ENCODE measurements around the gene TXLNB. TPM values are rescaled to one million over a fixed set of nuclear protein-coding genes. Genes with fewer than 3 reads are reported as not detected.
A peak's percentile ranks its signal among the peaks of the same experiment; 100 is the strongest.

TXLNB gene
- total and polyA plus RNA-seq, 2 of the 13 experiments (the other 11 are each of a cell fraction or from before 2014, with no cell fraction given) = not detected

GRCh38 chr6:139308936-139309603 is 17.3 kb upstream of the TXLNB start (continued):
- TF ChIP-seq TCF12 (IDR thresholded peaks at IDR 0.05) = no peak
- no peak for TF ChIP-seq TCF12 (CRISPR knock-in tag; IDR thresholded peaks at IDR 0.05)
- no peak for TF ChIP-seq ONECUT2 (CRISPR knock-in tag; IDR thresholded peaks at IDR 0.05)
- no peak for TF ChIP-seq ZNF609 (CRISPR knock-in tag; IDR thresholded peaks at IDR 0.05; ENCODE audit: borderline replicate concordance)
- no peak for TF ChIP-seq SUZ12 (IDR thresholded peaks at IDR 0.05; ENCODE audit: low read depth, low read length)
- peak; percentile 86; the same call in 1 of the 2 replicates for TF ChIP-seq TGIF2 (CRISPR knock-in tag; IDR thresholded peaks at IDR 0.05)
- no peak for TF ChIP-seq SIN3B (IDR thresholded peaks at IDR 0.05; ENCODE audit: low read length)
- no peak for TF ChIP-seq DNMT1 (CRISPR knock-in tag; IDR thresholded peaks at IDR 0.05)
- no peak; the same call in 1 of the 2 replicates for TF ChIP-seq SRY (CRISPR knock-in tag; IDR thresholded peaks at IDR 0.05)
- TF ChIP-seq ZNF326 (CRISPR knock-in tag; IDR thresholded peaks at IDR 0.05; ENCODE audit: borderline replicate concordance) = no peak
- TF ChIP-seq ZNF30 (CRISPR knock-in tag; IDR thresholded peaks at IDR 0.05) = no peak
- TF ChIP-seq HDAC1 (CRISPR knock-in tag; IDR thresholded peaks at IDR 0.05) = 0 out of 2 replicates have a peak, but pooled peaks have one; percentile 51
- TF ChIP-seq PLRG1 (conservative IDR thresholded peaks at IDR 0.05) = no peak
- no peak for TF ChIP-seq TOE1 (CRISPR knock-in tag; IDR thresholded peaks at IDR 0.05)
- TF ChIP-seq ZBTB4 (CRISPR knock-in tag; IDR thresholded peaks at IDR 0.05; ENCODE audit: borderline replicate concordance) = no peak
- no peak for TF ChIP-seq ZNF510 (CRISPR knock-in tag; IDR thresholded peaks at IDR 0.05; ENCODE audit: low read depth)
- no peak for TF ChIP-seq EZH2 (conservative IDR thresholded peaks at IDR 0.05; ENCODE audit: low read depth, low read length)
- TF ChIP-seq NFE2L1 (CRISPR knock-in tag; IDR thresholded peaks at IDR 0.05; ENCODE audit: borderline replicate concordance) = no peak
- TF ChIP-seq SMARCE1 (IDR thresholded peaks at IDR 0.05; ENCODE audit: borderline replicate concordance) = no peak
- no peak for TF ChIP-seq CHCHD3 (CRISPR knock-in tag; IDR thresholded peaks at IDR 0.05)
- no peak for TF ChIP-seq SMAD9 (CRISPR knock-in tag; IDR thresholded peaks at IDR 0.05)
- no peak for TF ChIP-seq ZNF276 (CRISPR knock-in tag; IDR thresholded peaks at IDR 0.05; ENCODE audit: low read depth)
- no peak for TF ChIP-seq CENPX (CRISPR knock-in tag; IDR thresholded peaks at IDR 0.05)

Data from HepG2 (cell line).